GM12874 (cell line): ENCODE data around the gene DNAJC25.

Experiments used
- TF ChIP-seq, protein P1 (sequence below): IDR thresholded peaks from 2 replicates; pipeline ENCODE4 v1.5.1; 2011; ENCODE audit warnings: low read depth, mild to moderate bottlenecking, control low read depth, low read length, moderate library complexity; ENCODE audit not compliant: insufficient read depth

DNAJC25 gene

DNA sequence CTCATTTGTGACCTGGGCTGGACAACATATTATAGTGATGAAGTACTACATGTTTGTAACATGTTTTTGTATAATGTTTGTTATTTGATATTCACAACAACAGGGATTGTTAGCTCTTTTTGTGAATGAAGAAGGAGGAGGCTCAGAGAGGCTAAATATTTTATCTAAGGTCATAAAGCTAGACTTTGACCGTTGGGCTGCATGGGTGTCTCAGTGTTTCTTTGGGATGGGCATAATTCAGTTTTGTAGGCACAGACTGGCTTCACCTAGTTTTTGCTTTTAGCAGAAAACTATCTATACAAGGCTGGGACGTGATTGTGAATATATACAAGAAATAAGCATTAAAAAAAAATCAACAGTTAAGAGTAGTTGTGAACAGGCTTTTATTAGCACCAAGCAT is 15.3 kb downstream of the DNAJC25 start:
- TF ChIP-seq, protein P1, sequence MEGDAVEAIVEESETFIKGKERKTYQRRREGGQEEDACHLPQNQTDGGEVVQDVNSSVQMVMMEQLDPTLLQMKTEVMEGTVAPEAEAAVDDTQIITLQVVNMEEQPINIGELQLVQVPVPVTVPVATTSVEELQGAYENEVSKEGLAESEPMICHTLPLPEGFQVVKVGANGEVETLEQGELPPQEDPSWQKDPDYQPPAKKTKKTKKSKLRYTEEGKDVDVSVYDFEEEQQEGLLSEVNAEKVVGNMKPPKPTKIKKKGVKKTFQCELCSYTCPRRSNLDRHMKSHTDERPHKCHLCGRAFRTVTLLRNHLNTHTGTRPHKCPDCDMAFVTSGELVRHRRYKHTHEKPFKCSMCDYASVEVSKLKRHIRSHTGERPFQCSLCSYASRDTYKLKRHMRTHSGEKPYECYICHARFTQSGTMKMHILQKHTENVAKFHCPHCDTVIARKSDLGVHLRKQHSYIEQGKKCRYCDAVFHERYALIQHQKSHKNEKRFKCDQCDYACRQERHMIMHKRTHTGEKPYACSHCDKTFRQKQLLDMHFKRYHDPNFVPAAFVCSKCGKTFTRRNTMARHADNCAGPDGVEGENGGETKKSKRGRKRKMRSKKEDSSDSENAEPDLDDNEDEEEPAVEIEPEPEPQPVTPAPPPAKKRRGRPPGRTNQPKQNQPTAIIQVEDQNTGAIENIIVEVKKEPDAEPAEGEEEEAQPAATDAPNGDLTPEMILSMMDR = no peak

DNA sequence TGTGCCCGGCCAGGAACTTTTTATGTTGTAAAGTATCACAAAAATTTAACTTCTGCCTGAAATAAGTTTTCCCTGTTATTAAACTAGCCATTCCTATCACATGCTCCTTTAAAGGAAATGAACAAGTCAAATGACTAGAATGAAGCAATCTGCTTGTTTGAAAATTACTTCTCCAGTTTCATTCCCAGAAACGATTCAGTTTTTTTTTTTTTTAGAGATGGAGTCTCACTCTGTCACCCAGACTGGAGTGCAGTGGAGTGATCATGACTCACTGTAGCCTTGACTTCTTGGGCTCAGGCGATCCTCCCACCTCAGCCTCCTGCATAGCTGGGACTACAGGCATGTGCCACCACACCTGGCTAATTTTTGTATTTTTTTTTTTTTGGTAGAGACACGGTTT is 16.9 kb downstream of the DNAJC25 start:
- TF ChIP-seq, protein P1 = no peak

DNA sequence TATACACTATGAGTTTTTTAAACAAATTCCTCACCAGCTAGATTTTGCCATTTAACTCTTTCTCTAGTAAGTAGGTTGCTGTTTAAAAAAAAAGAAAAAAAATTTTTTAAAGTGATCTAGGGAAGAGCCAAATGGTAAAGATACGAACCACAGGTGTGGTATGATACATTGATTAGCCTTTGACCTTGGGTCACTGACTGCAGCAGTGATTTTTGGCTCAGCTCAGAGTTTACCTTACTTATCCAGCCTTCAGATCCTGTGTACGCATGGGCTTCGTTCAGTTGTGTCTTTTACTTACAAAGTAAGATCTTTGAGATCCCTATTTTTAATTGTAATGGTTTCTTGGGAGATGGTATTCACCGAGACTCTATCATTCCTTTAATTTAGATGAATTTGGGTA is 17.9 kb downstream of the DNAJC25 start:
- TF ChIP-seq, protein P1 = no peak

DNA sequence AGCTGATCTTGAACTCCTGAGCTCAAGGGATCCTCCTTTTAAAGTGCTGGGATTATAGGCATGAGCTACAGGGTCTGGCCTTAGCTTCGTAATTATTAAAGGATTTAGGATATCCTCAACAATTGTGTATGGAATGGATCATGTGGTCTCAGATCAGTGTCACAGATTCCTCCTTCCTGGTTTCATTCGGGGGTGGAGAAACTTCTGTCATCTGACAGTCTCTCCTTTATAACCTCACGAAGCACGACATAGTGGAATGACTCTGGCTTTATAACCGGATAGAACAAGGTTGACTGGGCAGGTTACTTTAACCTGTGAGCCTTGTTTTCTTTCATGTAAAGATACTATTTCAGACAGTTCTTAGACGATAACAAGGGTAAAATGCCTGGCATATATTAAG is 25.9 kb downstream of the DNAJC25 start:
- TF ChIP-seq, protein P1 = no peak

DNA sequence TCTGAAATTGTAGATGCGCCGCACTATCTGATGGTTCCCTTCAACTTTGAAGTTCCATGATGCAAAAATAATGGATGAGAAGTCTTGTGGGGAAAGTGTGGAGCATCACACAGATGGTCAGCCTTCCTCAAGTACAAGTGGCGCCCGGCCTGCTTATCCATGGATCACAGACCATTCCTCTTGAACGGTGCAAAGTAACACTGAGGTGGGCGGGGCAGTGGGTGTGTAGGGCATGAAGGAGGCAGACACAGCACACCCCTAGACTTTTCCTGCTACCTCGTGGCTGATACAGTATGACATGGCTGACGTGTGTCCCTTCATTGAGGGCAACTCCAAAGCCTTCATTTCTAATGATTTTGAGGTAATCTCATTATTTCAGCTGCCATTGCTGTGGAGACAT is 27.8 kb downstream of the DNAJC25 start:
- TF ChIP-seq, protein P1 = no peak

DNA sequence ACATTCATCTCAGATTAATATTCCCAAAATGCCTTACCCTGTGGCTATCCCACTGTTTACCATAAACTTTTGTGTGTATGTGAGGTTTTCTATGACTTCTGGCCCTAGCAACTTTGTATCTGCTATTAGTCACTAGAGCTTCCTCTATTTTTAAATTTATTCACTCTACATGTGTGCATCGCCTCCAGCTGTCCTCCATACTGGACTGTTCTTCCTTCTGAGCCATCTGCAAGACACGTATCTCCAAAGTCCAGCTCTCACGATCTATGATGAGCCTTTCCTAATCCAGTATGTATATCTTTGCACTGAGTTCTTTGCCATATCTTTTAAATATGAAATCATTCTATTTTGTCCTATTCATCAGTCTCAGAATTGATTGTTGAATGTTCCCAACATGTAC is 28.6 kb downstream of the DNAJC25 start:
- TF ChIP-seq, protein P1 = no peak

DNA sequence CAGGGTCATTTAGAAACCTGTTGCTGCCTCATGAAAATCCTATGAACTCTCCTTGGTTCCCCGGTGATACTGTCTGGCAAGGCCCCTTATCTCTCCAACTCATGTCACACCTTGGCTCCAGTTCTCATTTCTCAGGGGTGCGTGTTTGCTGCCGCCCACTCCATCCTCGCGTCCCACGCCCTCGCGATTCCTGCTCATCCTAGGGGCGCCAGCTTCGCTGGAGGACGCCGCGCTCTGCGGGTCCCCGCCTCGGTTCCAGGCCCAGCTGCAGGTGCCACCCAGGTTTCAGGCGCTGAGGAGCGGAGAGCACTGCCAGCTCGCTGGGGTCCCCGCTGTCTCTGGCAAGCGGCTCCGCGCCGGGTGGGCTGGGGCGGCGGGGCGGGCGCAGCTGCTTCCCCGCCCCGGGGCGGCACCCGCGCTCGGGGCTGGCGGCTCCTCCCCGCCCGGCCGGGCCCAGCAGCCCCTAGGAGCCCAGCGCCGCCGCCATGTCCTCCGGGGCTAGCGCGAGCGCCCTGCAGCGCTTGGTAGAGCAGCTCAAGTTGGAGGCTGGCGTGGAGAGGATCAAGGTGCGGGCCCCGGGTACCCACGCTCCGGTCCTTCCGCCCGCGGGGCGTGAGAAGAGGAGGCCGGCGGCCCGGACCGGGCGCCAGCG is 30.1 kb downstream of the DNAJC25 start, which contains the start of gene GNG10:
GNG10 (plus strand) TSS at position 456 of the 652 bp plus-strand sequence; CDS start at position 486, 30 bp downstream.
- TF ChIP-seq, protein P1 = no peak
